ENCODE data around the gene DOK6.

The DOK6 gene

DNA sequence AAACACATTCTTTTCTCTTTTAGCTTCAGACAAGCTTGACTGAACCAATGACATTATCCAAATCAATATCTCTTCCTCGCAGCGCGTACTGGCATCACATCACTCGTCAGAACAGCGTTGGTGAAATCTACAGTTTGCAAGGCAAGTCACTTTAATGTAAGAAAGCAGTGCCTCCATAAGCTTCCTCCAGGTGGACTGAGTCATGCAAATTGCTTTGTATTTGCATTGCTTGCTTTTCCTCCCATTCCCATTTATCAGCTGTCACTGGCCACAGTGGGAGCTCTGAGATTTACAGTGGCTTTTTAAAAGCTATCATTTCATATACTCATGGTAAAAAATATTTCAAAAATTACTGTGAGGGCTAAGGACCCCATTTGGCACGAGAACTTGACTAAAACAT lies 357.0 kb downstream of the DOK6 start:
- DNase-seq, result no peak

DNA sequence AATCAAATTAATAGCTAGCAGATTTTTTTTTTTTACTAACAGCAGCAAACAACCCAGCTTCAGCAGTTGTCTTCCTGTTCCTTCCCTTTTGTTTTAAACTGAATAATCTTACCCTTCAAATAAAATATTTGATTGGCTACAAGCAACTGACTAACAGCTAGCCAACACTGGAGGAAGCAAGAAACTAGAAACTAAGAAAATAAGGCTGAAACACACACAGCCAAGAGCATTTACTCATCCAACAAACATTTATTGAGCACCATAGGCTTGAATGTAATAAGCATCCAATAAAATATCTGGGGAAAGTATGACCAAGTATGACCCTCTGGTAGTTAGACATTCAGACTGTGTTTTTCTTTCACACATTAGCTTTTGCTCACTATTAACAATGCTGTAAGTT lies 357.8 kb downstream of the DOK6 start:
- no peak for DNase-seq

DNA sequence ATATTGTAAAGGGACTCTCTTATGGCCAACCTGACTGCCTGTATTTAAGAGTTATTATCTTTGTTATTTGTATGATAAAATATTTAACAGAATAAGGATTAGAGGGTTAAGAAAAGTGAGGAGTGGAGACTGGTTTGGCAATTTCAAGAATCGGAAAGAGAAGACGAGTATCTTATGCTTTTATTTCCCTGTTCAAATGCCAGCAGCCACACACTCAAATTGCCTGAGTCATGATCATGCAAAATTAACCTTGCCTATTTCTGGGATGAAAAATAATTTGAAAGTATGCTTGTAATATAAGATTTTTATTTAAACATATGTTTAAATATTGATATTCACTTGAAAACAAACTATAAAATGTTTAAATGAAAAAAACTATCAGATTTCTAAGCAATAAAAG lies 358.4 kb downstream of the DOK6 start:
- no peak for DNase-seq

DNA sequence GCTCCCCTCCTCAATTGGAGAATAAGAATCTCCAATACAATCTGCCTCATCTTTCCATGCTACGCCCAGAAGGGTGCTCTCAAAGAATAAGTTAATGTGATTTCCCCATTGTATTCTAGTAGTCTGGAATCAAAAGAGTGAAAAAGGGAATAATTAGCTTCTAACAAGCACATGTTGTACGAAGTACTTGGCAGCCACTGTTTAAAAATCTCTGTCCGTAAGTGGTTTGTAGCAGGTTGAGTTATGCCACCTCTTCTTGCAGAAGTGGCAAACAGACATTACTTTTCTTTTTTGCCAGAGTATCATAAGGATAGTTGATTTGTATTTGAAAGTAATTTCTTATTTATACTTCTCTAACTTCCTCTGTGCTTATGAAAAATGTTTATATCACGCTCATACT lies 362.3 kb downstream of the DOK6 start:
- no peak for DNase-seq

DNA sequence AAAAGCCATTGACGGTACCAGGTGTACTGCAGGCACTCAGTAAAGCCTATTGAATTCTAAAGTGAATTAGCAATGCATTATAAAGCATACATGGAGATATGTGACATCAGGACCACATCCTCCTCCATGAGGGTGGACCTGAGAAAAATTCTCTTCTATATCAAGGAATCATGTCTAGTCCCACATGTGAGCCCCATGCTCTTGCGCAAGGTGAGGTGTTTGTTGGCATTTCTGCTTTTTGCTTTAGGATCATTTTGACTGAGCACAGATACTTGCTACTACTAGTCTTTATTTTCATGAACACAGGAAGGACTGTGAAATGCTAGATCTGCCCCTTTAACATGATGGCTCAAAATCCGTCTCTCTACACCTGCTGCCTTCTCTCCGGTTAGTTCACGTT lies 363.1 kb downstream of the DOK6 start:
- DNase-seq, result no peak

DNA sequence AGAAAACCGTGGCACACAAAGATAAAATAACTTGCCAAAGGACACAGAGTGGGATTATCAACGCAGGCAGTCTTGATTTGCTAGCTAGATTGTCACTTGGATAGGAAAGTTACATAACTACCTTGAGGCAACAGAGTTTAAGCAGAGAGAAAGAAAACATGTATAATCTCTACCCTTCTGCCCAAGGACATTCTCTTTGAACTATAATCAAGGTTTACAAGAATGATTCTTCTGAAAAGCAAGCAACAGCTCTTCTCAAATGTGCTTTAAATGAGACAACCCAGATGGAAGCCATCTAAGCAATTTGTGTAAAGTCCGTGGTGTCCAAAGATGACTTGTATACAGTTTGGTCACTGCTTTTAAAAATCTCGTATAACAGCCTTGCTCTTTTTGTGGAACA lies 369.6 kb downstream of the DOK6 start:
- DNase-seq, result no peak

DNA sequence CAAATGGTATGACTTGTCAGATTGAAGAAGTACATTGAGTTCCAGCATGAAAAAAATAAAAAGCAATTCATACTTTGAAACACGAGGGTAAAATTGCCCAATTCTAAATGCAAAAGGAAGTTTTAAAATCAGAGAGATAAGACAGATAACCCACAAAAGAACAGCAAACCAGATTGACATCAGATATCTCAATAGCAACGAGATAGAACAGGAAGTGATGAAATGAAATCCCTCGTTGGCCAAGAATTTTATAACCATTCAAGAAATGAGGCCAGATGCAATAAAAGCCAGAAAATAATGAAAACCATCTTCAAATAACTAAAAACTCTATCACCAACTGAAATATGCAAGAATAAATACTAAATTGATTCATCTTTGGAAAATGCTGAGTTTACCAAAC lies 374.1 kb downstream of the DOK6 start:
- no peak for DNase-seq

DNA sequence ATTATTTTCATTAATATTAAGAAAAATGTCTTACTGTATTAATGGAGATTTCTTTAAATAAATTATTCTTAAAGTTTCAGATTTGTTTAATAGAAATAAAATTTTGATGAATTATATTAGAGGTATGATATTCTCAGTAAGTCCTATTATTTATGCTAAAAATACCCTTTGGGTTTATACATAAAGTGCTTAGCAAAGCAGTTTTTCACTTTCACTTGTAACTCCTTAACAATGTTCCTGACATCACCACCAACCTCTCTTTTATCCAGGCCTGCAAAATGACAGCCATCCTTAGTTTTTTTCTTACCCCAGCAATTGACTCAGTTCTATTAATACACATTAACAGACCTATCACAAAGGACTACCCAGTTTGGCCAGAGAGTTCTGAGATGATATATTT lies 376.6 kb downstream of the DOK6 start:
- DNase-seq, result no peak

DNA sequence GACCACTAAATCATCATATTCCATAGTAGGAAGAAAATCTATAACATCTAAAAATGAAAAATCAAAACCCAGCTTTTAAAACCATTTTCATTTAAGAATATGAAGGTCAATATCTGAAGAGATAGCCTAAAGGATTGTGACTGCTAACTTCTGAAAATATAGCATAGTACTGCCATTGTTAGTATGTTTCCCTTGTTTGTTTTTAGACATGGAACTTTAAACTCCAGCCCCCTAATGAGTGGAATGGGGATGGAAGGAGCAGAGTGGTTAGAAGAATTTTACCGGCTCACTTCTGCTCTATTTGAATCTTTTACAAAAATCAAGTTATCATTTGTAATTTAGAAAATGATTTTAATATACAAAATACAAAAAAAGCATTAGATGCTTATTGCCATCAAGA lies 378.0 kb downstream of the DOK6 start:
- DNase-seq, result no peak

DNA sequence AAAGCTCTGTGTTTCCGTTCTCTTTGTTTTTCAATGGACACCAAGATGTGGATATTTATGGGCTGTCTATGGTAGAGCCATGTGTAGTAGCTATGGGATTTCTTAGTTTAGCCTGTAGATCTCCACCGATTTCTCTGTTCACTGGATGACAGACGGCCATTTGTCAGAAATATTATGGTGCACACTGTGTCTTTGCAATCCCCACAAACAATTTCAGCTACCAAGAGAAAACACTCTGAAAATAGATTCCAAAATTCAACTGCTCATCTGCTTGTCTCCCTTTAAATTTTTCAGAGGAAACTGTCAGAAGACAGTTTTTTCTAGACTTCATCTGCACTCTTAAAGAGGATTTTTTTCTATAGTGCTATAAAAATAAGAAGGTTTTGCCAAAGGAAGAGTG lies 380.2 kb downstream of the DOK6 start:
- no peak for DNase-seq

DNA sequence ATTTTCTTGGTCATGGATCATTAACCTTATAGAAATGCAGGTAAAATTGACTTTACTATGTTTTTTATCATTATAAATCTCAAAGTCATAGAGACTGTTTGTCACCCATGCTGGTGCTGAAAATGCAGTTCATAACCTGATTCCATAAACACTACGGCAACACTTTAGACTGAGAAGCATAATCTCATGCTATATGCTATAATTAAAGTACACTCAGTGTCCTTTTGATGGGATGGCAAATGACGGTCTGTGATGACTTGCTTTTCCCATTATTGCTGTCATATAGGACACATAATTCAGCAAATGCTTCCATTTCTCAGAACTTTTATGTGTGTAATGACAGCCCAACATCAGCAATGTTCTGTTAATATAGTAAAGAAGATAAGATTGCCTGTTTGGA lies 384.1 kb downstream of the DOK6 start:
- DNase-seq, result no peak

DNA sequence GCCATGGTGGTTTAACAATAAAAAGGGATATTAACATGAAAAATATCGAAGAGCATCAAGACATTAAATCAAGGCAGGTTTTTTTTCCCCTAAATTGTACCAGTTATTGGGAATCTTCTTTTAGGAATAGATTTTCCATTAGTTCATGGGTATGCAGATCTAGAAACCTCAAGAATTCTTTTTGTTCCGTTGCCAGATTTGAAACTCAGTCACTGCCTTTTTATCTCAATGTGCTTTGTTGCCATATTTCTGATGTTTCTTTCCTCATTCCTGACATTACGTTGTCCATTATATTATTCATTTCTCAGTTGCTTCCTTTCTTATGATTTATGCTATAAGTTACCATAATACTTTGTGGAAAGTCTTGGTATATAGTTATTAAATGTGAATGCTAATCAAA lies 384.8 kb downstream of the DOK6 start:
- DNase-seq, result no peak

DNA sequence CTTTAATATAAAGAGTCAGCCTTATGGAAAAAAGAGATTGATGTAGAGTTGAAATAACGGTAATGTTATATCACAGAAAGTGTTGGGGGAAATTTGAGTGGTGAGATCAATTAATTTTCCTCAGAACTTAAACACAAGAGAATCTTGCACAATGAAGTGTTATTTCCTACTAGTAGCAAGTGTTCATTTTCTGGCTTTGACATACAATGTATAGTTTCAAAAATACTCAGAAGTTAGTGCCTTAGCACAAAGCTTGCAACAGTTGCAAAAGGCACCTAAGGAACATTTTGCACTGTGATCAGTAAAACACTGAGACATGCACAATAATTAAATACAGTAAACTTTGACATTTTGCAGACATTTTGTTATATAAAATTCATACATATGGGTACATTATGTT lies 385.7 kb downstream of the DOK6 start:
- DNase-seq, result no peak

DNA sequence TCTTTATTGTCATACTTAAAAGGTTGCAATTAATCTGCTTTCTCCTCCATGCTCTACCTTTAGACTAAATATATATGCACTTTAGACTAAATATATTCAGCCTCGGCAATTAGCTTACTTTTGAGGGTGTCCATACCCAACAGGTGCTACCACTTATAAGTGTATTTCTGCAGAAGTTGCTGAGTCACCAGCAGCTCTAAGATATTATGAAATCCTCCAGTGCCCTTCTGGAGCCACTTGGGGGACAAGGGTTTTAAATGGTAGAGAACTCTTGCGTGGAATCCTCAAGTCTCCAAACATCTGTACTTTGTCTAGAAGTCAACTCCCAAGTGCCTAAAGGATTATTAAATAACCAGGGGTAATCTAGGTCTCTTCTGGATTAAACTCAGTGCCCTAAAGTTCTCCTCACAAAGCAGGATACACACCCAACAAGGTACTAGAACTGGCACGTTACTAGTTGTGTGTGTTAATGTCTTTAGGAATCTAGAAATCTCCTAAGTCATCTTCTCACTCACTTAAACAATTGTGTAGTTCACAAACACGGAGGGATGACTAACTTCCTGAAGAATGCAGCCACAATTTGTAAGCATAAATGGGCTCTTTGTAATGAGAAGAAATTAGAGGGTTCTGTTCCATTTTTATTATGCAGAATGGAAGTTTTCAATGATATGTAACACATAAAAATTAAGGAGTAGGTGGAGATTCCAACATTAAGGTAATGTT lies 387.3 kb downstream of the DOK6 start:
- DNase-seq, result no peak

DNA sequence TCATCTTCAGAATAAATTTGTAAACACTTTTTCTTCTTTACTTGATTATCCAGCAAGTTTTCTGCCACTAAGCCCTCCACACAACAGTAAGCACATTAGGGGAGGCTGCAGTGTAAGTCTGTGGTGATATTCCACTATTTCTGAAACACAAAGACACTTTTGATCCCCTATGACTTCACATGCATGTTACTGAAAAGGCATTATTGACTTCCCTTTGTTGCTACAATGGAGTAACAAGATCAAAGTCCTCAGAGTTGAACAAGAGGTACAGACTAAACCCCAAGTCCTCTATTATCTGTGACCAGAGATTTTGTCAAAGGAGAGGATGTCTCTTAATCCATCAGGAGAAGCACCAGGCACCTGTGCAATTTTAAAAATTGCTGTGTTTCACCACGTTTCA lies 389.1 kb downstream of the DOK6 start:
- DNase-seq, result no peak

DNA sequence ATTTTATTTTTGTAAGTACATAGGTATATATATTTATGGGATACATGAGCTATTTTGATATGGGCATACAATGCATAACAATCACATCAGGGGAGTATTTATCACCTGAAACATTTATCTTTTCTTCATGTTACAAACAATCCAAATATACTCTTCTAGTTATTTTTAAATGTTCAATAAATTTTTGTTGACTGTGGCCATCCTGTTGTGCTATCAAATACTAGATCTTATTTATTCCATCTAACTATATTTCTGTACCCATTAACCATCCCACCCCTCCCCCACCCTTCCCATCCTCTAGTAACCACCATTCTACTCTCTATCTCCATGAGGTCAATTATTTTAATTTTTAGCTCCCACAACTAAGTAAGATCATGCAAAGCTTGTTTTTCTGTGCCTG lies 390.0 kb downstream of the DOK6 start:
- no peak for DNase-seq

DNA sequence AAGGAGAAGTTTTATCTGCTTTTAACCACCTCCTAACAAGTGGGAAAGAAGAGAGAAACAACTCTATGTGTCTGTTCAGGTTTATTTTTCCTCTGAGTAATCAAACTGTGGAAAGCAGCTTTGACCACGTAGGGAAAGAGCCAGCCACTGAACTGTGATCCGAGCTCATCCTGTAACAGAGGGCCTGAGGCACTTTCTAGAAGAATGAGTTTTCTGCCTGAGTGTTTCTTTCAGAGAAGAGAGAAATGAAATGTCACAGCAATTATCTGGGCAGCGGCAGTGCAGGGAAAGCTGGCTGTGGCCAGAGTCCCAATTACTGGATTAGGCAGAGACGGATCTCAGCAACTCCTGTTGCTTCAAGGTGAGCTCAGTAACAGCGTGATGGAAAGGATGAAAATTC lies 395.1 kb downstream of the DOK6 start:
- no peak for DNase-seq

DNA sequence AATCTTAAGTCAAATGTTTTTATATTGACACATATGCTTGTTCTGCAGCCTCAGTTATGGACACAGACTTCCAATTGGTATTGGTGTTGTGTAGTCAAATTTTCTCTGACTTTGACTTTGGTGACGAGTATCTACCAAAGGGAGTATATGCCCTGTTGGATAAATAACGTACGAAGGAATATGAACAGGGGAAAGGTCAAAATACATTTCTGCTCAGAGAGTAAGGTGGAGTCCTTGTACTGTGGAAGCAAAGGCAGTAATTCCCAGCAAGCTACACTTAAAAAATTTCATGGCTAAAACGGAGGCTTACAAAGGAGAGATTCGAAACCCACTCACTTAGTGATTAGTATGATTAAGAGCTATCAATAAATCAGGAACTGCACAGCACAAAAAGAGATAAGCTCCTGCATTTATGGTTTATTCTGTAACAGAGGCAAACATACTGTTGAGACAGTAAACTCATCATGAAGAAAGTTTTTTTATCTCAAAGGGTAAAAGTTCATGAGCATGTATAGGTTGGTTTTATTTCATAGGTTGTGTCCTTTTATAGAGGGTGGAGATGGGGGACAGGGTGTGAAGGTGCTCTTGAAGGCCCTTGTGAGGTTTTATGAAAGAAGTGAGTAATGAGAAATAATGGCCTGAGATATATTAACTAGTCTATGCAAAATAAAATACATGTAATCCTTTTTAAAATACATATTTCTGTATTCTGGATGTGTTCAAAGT lies 404.3 kb downstream of the DOK6 start:
- no peak for DNase-seq

DNA sequence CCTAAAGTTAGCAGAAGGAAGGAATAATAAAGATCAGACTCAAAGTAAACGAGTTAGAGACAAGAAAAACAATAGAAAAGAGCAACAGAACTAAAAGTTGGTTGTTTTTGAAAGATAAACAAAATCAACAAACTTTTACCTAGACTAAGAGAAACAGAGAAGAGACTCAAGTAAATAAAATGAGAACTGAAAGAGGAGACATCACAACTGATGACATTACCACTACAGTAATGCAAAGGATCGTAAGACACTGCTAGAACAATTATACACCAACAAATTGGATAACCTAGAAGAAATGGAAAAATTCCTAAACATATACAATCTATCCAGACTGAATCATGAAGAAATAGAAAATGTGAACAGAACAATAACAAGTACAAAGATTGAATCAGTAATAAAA lies 407.7 kb downstream of the DOK6 start:
- DNase-seq, result no peak

DNA sequence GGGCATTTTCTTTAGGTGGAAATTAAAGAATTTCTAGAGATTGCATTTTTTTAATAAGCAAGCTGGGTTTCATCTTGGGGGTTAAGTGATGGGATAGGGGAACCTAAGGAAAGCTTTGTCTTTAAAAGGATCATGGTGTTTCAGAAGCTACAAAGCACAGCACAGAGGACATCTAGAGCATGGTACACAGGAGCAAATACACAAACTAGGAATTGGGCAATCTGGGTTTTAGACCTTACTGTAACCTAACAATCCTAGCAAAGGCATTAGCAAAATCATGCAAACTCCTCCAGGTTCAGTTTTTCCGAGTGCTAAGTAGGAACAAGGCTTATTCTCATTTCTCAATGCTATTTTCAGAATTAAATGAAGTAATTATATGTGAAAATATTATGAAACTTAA lies 412.9 kb downstream of the DOK6 start:
- no peak for DNase-seq

DNA sequence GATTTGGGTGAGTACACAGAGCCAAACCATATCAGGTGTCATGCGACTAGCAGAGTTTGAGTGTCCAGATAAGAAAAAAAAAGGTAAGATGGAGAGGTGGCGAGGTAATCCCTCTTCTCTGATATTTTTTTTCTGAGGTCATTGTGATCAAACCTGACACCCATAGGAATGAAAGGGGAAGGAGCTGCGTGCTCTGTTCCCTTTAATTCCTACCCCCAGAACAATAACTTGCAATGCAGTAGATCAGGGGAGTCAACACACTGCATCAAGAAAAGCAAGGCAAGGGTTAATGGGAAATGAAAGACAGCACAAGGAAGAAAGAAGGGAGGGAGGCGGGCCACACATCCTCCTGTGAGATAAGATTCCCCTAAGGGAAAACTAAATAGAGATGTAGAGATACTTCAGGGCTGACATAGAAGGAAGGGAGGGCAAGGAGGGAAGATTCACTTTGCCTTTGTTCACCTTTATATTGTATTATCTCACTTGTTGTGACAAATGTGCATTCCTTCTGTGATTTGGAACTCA lies 414.2 kb downstream of the DOK6 start:
- DNase-seq, result no peak

DNA sequence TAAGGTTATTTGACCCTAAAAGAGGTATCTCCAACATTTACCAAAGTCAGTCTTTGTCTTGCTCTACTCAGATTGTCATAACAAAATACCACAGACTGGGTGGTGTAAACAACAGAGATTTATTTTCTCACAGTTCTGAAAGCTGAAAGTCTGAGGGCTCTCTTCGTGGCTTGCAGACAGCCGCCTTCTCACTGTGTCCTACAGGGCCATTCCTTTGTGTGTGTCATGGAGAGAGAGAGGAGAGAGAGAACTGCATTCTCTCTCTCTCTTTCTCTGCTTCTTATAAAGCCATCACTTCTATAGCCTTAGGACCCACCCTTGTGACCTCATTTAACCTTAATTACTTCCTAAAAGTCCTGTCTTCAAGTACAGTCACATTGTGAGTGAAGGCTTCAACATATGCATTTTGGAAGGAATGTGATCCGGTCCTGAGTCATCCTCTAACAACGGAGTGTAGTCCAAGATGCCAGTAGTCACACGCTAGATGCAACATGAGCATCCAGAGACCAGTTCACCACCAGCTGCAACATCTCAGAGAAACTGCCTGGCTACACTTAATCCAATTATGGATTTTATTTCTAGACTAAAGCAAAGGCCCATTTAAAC lies 416.8 kb downstream of the DOK6 start:
- no peak for DNase-seq

DNA sequence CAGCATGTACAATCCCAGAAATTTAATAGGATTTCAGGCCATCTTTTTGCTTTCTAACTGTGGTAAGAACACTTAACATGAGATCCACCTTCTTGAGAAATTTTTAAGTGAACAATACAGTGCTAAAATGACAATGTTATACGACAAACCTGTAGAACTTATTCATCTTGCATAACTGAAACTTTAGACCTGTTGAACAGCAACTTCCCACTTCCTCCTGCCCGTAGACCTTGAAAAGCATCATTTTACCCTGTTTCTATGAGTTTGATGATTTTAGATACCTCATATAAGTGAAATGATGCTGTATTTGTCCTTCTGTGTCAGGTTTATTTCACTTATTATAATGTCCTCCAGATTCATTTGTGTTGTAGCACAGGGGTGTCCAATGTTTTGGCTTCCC lies 418.8 kb downstream of the DOK6 start:
- no peak for DNase-seq

DNA sequence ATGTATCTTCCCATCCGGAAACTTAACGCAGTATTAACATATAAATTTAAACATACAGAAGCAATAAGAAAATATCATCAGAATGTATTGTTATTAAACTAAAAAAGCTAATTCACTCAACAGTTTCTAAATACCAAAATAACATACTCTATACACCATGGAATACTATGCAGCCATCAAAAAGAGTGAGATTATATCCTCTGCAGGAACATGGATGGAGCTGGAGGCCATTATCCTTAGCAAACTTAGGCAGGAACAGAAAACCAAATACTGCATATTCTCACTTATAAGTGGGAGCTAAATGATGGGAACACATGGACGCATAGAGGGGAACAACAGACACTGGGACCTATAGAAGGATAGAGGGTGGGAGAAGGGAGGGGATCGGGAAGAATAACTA lies 419.9 kb downstream of the DOK6 start:
- no peak for DNase-seq
